A549 (cell line): ENCODE results near the gene RFESD. TPM values are rescaled to one million over a fixed set of nuclear protein-coding genes. Genes with fewer than 3 reads are reported as not detected.

ENCODE experiments used
- ATAC-seq, 2 experiments: fragments of 200-7000 bp in 1 of 2; fragments of >200 bp in 1 of 2; cut with Nextera tagmentation in 1 of 2; cut with Tn5 transposase in 1 of 2; 3 replicates each; pipeline versions ENCODE4 v1.8.0 to v1.9.1; 2018 to 2020; ENCODE audit warnings: mild to moderate bottlenecking in 1 of 2, moderate library complexity in 1 of 2
- CTCF ChIA-PET: fragments of 300-600 bp; sonication (Branson Sonifier 250); formaldehyde crosslinking; extraction: SDS; loops from one replicate; lab custom pipeline; 2021; ENCODE audit warnings: antibody characterized with exemption, inconsistent platforms; lab: Yijun Ruan, JAX
- POLR2A ChIA-PET: fragments of 350-600 bp; formaldehyde crosslinking; extraction: SDS; loops from one replicate; lab custom pipeline; 2021; ENCODE audit warnings: antibody characterized with exemption, inconsistent platforms; lab: Yijun Ruan, JAX
- DNase-seq, 2 experiments: peaks; one replicate each; pipeline versions ENCODE4 v3.0.0 to v3.0.0-alpha.2; 2011 to 2016; ENCODE audit warnings: low read depth in 1 of 2, low spot score in 1 of 2
- FAIRE-seq: peaks from 2 replicates; lab custom pipeline; 2011; peaks lifted over from hg19 to GRCh38; lab: Jason Lieb, UNC
- H3K27ac ChIP-seq, 2 experiments: fragments of >200 bp; sonication (Bioruptor Twin); formaldehyde crosslinking; 3 replicates each; pipeline ENCODE4 v1.5.1; 2016 to 2017
- H3K4me1 ChIP-seq: fragments of >200 bp; sonication (Bioruptor Twin); formaldehyde crosslinking; 3 replicates; pipeline ENCODE4 v1.6.1; 2016
- H3K4me2 ChIP-seq: fragments of >200 bp; sonication (Bioruptor Twin); formaldehyde crosslinking; 3 replicates; pipeline ENCODE4 v1.6.1; 2016
- H3K4me3 ChIP-seq: fragments of >200 bp; sonication (Bioruptor Twin); formaldehyde crosslinking; 3 replicates; pipeline ENCODE4 v1.5.1; 2016
- H3K9me3 ChIP-seq: fragments of >200 bp; sonication (Bioruptor Twin); formaldehyde crosslinking; 3 replicates; pipeline ENCODE4 v1.6.1; 2016
- ATOH8 ChIP-seq: fragments of 250-450 bp; sonication (Bioruptor Pico); IDR thresholded peaks from 2 replicates; pipeline ENCODE4 v1.5.0; 2020; ENCODE audit warnings: low read depth, mild to moderate bottlenecking, moderate library complexity
- CTCF ChIP-seq: fragments of >200 bp; sonication (Bioruptor Twin); formaldehyde crosslinking; IDR thresholded peaks from 3 replicates; pipeline ENCODE4 v1.5.1; 2016
- EP300 ChIP-seq, 2 experiments: fragments of >200 bp; sonication (Bioruptor Twin); formaldehyde crosslinking; IDR thresholded peaks; 2 replicates in 1 of 2; 3 replicates in 1 of 2; pipeline ENCODE4 v1.6.1; 2016 to 2017
- FOSL2 ChIP-seq, 2 experiments: fragments of 450-650 bp in 1 of 2; fragments of >200 bp in 1 of 2; sonication (Bioruptor Twin) in 1 of 2; formaldehyde crosslinking; IDR thresholded peaks; 2 replicates each; pipeline versions ENCODE4 v1.5.0 to v1.6.1; 2016 to 2020; ENCODE audit warnings: mild to moderate bottlenecking in 1 of 2, moderate library complexity in 1 of 2
- FOXS1 ChIP-seq: fragments of 250-450 bp; sonication (Bioruptor Pico); IDR thresholded peaks from 2 replicates; pipeline ENCODE4 v1.5.0; 2020; ENCODE audit warnings: mild to moderate bottlenecking, moderate library complexity
- HEYL ChIP-seq: fragments of 250-450 bp; sonication (Bioruptor Pico); IDR thresholded peaks from 2 replicates; pipeline ENCODE4 v1.8.0; 2021; ENCODE audit warnings: mild to moderate bottlenecking, moderate library complexity
- HOXB13 ChIP-seq: fragments of 250-450 bp; sonication (Bioruptor Pico); IDR thresholded peaks from 2 replicates; pipeline ENCODE4 v1.5.0; 2020; ENCODE audit warnings: low read depth, mild to moderate bottlenecking, moderate library complexity
- JUN ChIP-seq, 2 experiments: fragments of >200 bp; sonication (Bioruptor Twin); formaldehyde crosslinking; IDR thresholded peaks; 2 replicates in 1 of 2; 3 replicates in 1 of 2; pipeline ENCODE4 v1.6.1; 2016 to 2017
- MAFK ChIP-seq: fragments of 450-650 bp; IDR thresholded peaks from 2 replicates; pipeline ENCODE4 v1.6.1; 2014; ENCODE audit not compliant: partially characterized antibody
- PHF8 ChIP-seq: fragments of 200-600 bp; sonication (generic); IDR thresholded peaks from 2 replicates; pipeline ENCODE4 v1.6.1; 2016; ENCODE audit warnings: low read depth, mild to moderate bottlenecking, antibody characterized with exemption, moderate library complexity, borderline replicate concordance
- POLR2A ChIP-seq: IDR thresholded peaks from 2 replicates; pipeline ENCODE4 v1.6.1; 2012; ENCODE audit warnings: mild to moderate bottlenecking, low read length
- RAD21 ChIP-seq, 2 experiments: fragments of >200 bp in 1 of 2; sonication (Bioruptor Twin) in 1 of 2; formaldehyde crosslinking in 1 of 2; IDR thresholded peaks in 1 of 2; conservative IDR thresholded peaks in 1 of 2; 2 replicates in 1 of 2; 3 replicates in 1 of 2; pipeline ENCODE4 v1.6.1; 2012 to 2018; ENCODE audit warnings: inconsistent platforms in 1 of 2
- RARB ChIP-seq: fragments of 250-450 bp; sonication (Bioruptor Pico); IDR thresholded peaks from 2 replicates; pipeline ENCODE4 v1.8.0; 2021; ENCODE audit warnings: mild to moderate bottlenecking, moderate library complexity
- RFX5 ChIP-seq: fragments of 450-650 bp; IDR thresholded peaks from 2 replicates; pipeline ENCODE4 v1.7.1; 2014; ENCODE audit warnings: antibody characterized with exemption, mild to moderate bottlenecking, moderate library complexity
- RNF2 ChIP-seq: fragments of 200-600 bp; sonication (generic); IDR thresholded peaks from 2 replicates; pipeline ENCODE4 v1.6.1; 2016; ENCODE audit warnings: low read depth, mild to moderate bottlenecking, antibody characterized with exemption, moderate library complexity, borderline replicate concordance
- SMC3 ChIP-seq: fragments of >200 bp; sonication (Bioruptor Twin); formaldehyde crosslinking; IDR thresholded peaks from 3 replicates; pipeline ENCODE4 v1.6.1; 2018; ENCODE audit warnings: inconsistent platforms
- TP53 ChIP-seq: fragments of 250-450 bp; sonication (Bioruptor Pico); IDR thresholded peaks from 2 replicates; pipeline ENCODE4 v1.5.0; 2021; ENCODE audit warnings: mild to moderate bottlenecking, moderate library complexity
- ZFP36 ChIP-seq: fragments of 450-650 bp; IDR thresholded peaks from 2 replicates; pipeline ENCODE4 v1.6.1; 2014; ENCODE audit warnings: borderline replicate concordance; ENCODE audit not compliant: partially characterized antibody
- WGBS: methylation state at CpG from one replicate; pipeline ENCODE4 v1.1.6; 2017; ENCODE audit errors: missing lambda C conversion rate; 5-methylcytosine and 5-hydroxymethylcytosine counted together
- polyA plus RNA-seq, 4 experiments: library from polyadenylated mRNA; depleted of rRNA in 3 of 4; stranded (reverse); fragments of >200 nt; fragmentation: RNase III in 1 of 4; extraction: RNeasy Plus Mini Kit Qiagen cat#74134 plus additional on column Dnase treatment in 1 of 4; gene quantifications; 2 replicates in 3 of 4; 3 replicates in 1 of 4; pipeline ENCODE4 v1.2.3, GENCODE V29; 2011 to 2017
- TF ChIP-seq, protein P1 (sequence below): IDR thresholded peaks from 2 replicates; pipeline ENCODE4 v1.6.1; 2012
- TF ChIP-seq, protein P2 (sequence below): fragments of >200 bp; sonication (Bioruptor Twin); formaldehyde crosslinking; IDR thresholded peaks from 3 replicates; pipeline ENCODE4 v1.6.1; 2016
- TF ChIP-seq, protein P3 (sequence below): IDR thresholded peaks from 2 replicates; pipeline ENCODE4 v1.6.1; 2012
- TF ChIP-seq, protein P4 (sequence below): fragments of 450-650 bp; IDR thresholded peaks from 2 replicates; pipeline ENCODE4 v1.6.1; 2014; ENCODE audit warnings: antibody characterized with exemption

Gene RFESD
- polyA plus RNA-seq, 2 of the 4 experiments (the other 2 are of a cell fraction) = 1.6 to 5.4 TPM

GRCh38 chr5:95664204-95664786, 17.7 kb downstream of the RFESD start:
- TF ChIP-seq, protein P1, sequence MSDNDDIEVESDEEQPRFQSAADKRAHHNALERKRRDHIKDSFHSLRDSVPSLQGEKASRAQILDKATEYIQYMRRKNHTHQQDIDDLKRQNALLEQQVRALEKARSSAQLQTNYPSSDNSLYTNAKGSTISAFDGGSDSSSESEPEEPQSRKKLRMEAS = no peak
- TF ChIP-seq RAD21 (conservative IDR thresholded peaks at IDR 0.05 in 1 of 2, IDR thresholded peaks at IDR 0.05 in 1 of 2) = peak; percentile 70 to 76
- peak; percentile 88 for TF ChIP-seq CTCF
- TF ChIP-seq FOSL2 (IDR thresholded peaks at IDR 0.05) = no peak
- peak; percentile 31; the same call in 1 of the 2 replicates for TF ChIP-seq FOSL2 (CRISPR knock-in tag; IDR thresholded peaks at IDR 0.05)
- no peak for TF ChIP-seq RFX5
- TF ChIP-seq SMC3 = peak; percentile 83
- ATAC-seq (no peak), DNase-seq (no peak), FAIRE-seq (peak; percentile 54)
- POLR2A ChIA-PET = interaction anchor here (0.8 kb wide), 1 partner anchor 18 kb away, joined by 4 read pairs; the partner anchor contains the start of gene RFESD
- 8% methylated on average over 3 of the region's 3 CpGs for WGBS
- Histone ChIP-seq H3K4me1 (peaks cover 3% of the 10 kb centered on the region; the same call in 1 of the 3 replicates), H3K4me2 (no peak overlapping the region), H3K9me3 (no peaks in the 10 kb centered on the region), H3K27ac (peak overlapping the region in 1 of 2 experiments; percentile 18; a peak in 1 of 6 replicates), H3K4me3 (no peak overlapping the region)
- CTCF ChIA-PET = interaction anchor here (0.5 to 4.0 kb wide), 42 partner anchors 9 to 201 kb away, joined by 3 to 19 read pairs (median 6); partner anchors contain the start of genes GLRX, RFESD and RHOBTB3

DNA sequence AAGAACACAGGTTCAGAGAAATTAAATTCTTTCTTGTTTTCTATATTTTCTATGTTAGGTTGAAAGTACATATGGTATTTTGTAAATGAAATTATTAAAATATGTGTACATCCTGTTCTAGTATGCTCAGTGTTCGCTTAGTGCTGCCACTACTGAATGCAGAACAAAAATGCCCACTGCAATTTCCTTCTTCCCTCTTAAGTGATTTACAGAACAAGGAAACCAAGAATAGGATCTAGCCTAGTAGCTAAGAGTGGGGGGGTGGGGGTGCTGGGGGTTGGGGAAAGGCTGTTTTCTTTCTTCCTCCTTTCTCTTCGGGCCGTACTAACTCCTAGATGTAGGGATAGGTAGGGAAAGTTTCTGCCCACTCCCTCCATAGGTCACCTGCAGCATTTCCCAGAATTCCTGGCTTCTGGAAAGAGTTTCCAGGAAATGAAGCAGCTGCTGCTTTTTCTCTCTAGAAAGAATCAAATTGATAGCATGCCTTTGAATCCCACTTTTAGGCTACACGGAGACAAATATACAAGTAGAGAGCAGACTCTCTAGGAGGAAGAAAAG, 20.6 kb downstream of the RFESD start:
- Histone ChIP-seq H3K9me3 (no peaks in the 10 kb centered on the region), H3K4me1 (peaks cover 3% of the 10 kb centered on the region; the same call in 1 of the 3 replicates), H3K27ac (no peak overlapping the region), H3K4me3 (no peak overlapping the region), H3K4me2 (no peak overlapping the region)
- FAIRE-seq (no peak), DNase-seq (no peak), ATAC-seq (no peak)
- whole genome bisulfite sequencing = 90% methylated on average over 4 of the region's 4 CpGs
- ChIA-PET CTCF (interaction anchor here (0.6 to 1.8 kb wide), 4 partner anchors 20 to 181 kb away, joined by 3 to 6 read pairs (median 5); partner anchors contain the start of gene RHOBTB3), POLR2A (no interaction called here)
- TF ChIP-seq RNF2 (no peak), FOXS1 (no peak), EP300 (IDR thresholded peaks at IDR 0.05) (no peak)
- TF ChIP-seq, protein P2, sequence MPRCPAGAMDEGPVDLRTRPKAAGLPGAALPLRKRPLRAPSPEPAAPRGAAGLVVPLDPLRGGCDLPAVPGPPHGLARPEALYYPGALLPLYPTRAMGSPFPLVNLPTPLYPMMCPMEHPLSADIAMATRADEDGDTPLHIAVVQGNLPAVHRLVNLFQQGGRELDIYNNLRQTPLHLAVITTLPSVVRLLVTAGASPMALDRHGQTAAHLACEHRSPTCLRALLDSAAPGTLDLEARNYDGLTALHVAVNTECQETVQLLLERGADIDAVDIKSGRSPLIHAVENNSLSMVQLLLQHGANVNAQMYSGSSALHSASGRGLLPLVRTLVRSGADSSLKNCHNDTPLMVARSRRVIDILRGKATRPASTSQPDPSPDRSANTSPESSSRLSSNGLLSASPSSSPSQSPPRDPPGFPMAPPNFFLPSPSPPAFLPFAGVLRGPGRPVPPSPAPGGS = no peak

DNA sequence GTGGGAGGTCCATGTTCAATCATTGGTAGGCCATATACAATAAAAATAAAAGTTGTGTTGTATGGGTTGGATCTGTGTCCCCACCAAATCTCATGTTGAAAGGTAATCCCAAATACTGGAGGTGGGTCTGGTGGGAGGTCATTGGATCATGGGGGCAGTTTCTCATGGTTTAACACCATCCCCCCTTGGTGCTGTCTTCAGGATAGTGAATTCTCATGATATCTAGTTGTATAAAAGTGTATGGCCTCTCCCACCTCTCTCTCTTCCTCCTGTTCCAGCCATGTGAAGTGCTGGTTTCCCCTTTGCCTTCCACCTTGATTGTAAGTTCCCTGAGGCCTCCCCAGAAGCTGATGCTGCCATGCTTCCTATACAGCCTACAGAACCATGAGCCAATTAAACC, 21.1 kb downstream of the RFESD start:
- CTCF ChIA-PET = interaction anchor here (0.6 to 3.3 kb wide), 3 partner anchors 20 to 180 kb away, joined by 3 to 18 read pairs (median 4); no protein-coding TSS in a partner anchor
- Histone ChIP-seq H3K4me1 (peaks cover 3% of the 10 kb centered on the region; the same call in 1 of the 3 replicates), H3K9me3 (no peaks in the 10 kb centered on the region)
- no peak for TF ChIP-seq POLR2A
- TF ChIP-seq, protein P3, sequence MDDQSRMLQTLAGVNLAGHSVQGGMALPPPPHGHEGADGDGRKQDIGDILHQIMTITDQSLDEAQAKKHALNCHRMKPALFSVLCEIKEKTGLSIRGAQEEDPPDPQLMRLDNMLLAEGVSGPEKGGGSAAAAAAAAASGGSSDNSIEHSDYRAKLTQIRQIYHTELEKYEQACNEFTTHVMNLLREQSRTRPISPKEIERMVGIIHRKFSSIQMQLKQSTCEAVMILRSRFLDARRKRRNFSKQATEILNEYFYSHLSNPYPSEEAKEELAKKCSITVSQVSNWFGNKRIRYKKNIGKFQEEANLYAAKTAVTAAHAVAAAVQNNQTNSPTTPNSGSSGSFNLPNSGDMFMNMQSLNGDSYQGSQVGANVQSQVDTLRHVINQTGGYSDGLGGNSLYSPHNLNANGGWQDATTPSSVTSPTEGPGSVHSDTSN = no peak
- TF ChIP-seq PHF8 = no peak
- no peak for TF ChIP-seq ZFP36
- no peak for TF ChIP-seq JUN (IDR thresholded peaks at IDR 0.05)
- no peak for TF ChIP-seq MAFK
- TF ChIP-seq HEYL (CRISPR knock-in tag) = no peak
- TF ChIP-seq CTCF = no peak
- TF ChIP-seq ATOH8 (CRISPR knock-in tag) = no peak
- TF ChIP-seq, protein P4, sequence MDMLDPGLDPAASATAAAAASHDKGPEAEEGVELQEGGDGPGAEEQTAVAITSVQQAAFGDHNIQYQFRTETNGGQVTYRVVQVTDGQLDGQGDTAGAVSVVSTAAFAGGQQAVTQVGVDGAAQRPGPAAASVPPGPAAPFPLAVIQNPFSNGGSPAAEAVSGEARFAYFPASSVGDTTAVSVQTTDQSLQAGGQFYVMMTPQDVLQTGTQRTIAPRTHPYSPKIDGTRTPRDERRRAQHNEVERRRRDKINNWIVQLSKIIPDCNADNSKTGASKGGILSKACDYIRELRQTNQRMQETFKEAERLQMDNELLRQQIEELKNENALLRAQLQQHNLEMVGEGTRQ = no peak
- no peak for TF ChIP-seq FOXS1
- no peak for TF ChIP-seq RARB (CRISPR knock-in tag)
- no peak for TF ChIP-seq HOXB13 (CRISPR knock-in tag)
- no peak for TF ChIP-seq TP53 (CRISPR knock-in tag)
- TF ChIP-seq, all 56 proteins: peak for 0
- no peak for DNase-seq
- ATAC-seq = no peak
- Histone ChIP-seq H3K4me3 (no peak overlapping the region), H3K27ac (no peak overlapping the region), H3K4me2 (no peak overlapping the region)
- POLR2A ChIA-PET = no interaction called here
- no peak for FAIRE-seq
